GM03348 (cell line): ENCODE results near the gene ERCC5.

Experiments used
- DNase-seq: peaks from one replicate; pipeline ENCODE4 v3.0.0; 2012; ENCODE audit warnings: low spot score

The ERCC5 gene

DNA sequence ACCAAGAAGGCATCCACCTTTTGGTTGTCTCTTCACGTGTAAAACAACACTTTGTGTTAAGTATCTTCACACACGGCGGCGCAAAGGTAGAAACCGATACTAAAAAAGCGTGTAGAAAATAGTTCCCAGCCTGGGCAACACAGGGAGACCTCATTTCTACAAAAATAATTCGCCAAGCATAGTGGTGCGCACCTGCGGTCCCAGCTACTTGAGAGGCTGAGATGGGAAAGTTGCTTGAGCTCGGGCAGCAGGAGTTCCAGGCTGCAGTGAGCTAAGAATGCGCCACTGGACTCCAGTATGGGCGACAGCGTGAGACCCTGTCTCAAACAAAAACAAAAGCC is 573 bp upstream of the ERCC5 start:
- no peak for DNase-seq

- DNase-seq = peak; percentile 50
These were observed 606 bp downstream of the ERCC5 start for GRCh38 chr13:102846261-102847015.

- peak; percentile 47 for DNase-seq
These were observed 1.7 kb downstream of the ERCC5 start for GRCh38 chr13:102847272-102848234.

DNA sequence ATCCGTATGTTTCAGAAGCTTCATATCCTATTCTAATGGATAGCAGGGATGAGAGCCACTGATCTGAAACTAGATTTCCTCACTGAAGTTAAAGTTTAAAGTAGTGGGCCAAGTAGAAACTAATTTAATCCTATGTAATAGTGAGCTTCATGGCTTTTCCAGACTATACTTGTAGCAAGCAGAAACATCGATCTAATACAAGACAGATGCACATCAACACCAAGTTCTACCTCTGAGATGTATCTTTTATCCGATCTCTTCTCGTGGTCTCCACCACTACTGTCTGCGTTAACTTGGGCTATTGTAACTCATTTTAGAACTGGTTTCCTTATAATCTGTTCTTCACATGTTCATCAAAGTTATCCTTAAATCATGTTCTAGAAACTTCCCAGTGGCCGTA is 3.1 kb downstream of the ERCC5 start:
- DNase-seq = no peak

DNA sequence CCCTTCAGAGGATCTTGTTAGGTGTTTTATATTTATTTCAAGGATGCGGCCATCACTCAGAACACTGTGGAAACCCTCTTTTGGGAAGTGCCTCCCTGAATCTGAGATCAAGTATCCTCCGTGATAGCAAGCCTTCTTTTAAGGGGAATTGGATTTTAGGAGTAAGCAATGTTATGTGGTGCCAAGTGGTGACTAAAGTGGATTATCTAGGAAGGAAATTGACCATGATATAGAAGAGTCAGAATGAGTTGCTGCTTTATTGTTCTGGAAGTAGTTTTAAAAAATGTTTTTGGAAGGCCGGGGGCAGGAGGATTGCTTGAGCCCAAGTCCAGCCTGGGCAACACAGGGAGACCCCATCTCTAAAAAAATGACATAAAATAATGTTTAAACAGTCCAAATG is 6.7 kb downstream of the ERCC5 start:
- DNase-seq = no peak

DNA sequence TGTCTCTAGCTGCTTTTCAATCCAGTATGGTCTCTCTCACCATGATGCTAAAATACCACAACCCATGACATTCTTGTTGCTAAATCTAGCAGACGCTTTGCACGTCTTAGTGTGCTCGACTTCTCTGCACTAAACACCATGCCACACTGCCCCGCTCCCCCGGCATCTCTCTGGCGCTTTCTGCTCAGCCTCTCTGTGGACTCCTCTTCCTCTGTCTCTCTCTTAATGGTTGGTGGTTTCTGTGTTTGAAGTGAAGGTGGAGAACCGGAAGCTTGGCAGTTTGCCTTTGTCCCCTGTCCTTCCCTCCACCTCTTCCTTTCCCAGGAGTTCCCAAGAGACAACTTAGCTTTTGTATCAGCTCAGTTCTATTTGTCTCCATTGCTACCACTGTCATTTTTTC is 8.8 kb downstream of the ERCC5 start:
- no peak for DNase-seq

- peak; percentile 11 for DNase-seq
These were observed 10.7 kb downstream of the ERCC5 start for GRCh38 chr13:102856557-102856956.

- no peak for DNase-seq
These were observed 16.9 kb downstream of the ERCC5 start for GRCh38 chr13:102862624-102863210.

GRCh38 chr13:102863590-102863989 is 17.8 kb downstream of the ERCC5 start:
- no peak for DNase-seq

DNA sequence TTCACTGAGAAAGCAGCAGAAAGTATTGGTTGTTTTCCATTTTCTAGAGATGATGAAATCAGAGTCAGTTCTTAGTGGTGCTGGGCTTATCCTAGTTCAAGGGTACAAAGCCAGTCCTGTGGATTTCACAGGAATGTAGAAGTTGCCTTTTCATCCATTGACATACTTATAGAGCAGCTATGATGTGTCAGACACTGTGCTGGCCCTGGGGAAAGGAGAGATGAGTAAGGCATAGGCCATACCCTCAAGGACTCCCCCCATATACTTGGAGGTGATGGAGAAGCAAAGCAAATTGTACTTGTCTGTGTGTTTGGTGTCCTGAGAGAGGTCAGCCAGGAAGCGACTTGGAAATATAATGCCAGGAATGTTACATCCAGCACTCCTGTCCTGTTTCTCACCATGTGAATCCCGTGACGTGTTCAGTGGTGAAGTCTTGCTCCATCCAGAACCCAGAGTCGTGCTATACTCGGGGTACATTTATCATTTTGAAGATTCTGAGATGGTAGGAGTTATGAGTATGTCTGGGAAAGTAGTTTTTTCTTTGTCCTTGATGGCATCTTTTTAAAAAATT is 22.6 kb downstream of the ERCC5 start:
- DNase-seq = no peak

DNA sequence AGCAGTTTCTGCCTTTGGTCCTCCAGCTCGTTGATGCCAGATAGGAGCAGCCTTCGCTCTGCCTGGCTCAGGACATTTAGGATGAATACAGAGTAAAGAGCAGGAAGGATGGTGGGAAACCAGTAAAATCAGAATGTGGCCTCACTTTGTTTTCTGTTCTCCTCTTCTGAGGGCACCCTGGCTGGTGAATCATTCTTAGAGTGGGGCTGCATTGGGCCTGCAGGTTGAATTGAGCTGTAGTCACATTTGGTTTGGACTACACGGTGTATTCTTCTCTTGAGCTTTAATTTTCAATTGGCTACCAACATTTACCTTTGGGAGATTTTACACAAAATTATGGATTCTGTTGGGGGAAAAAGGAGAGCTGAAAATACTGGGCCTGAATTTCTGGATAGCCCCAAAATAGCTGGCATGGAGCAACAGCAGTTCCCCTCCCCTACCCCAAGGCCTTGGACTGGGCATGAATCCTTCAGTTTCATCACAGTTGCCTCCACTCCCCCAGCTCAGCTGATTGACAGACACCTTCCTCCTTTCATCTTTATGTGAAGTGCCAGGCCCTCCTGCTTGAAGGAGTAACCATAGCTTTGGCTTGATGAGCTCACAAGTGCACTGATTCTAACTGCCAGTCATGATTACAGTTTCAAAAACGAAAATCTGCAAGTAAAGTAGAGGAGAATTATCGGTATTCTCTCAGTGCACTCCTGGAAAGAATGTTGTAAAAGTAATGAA is 24.3 kb downstream of the ERCC5 start:
- DNase-seq = peak; percentile 5

DNA sequence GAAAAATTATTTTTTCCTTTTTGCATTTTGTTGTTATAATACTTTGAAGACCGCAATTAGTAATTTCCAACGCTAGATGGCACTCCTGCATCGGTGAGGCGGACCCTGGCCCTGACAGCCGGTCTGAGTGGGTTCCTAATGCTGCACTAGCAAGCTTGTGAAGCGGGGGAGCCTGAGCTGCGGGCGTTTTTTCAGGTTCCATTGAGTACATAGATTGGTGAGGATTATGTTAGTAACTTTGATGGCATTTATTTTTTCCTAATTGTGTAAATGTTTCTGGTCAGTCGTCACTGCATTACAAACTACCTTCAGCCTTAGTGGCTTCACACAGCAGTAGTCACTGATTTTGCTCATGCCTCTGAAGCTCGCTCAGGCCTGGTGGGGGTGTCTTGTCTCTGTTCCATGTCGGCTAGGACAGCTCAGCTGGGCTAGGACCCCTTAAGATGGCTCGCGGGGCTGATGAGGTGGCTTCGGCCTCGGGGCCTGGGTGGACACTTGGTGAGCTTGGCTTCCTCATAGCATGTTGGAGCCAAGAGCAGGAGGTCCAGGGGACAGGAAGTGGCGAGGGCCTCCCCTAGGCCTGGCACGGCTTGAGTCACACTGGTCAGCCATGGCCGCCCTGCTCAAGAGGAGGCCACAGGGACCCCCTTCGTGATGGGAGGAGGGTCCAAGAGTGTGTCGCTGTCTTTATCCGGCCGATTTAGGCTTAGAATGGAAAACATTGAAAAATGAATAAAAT is 25.0 kb downstream of the ERCC5 start:
- DNase-seq = peak; percentile 77

GRCh38 chr13:102872131-102872530 is 26.3 kb downstream of the ERCC5 start:
- DNase-seq = no peak

DNA sequence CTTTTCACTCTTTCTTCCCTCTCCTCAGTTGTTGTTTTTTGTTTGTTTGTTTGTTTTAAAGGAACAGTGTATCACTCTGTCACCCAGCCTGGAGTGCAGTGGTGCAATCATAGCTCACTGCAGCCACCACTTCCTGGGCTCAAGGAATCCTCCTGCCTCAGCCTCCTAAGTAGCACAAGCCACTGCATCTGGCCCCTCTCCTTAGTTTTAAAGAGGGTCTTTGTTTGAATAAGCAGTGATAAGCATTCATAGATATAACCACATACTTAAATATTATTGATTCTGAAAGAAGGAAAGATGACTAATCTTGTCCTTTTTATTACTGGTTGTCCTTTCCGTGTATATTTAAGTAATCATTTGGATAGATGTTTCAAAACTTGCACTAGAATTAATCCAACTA is 26.7 kb downstream of the ERCC5 start:
- DNase-seq = no peak

- no peak for DNase-seq
These were observed 27.8 kb downstream of the ERCC5 start for GRCh38 chr13:102873653-102874052.

DNA sequence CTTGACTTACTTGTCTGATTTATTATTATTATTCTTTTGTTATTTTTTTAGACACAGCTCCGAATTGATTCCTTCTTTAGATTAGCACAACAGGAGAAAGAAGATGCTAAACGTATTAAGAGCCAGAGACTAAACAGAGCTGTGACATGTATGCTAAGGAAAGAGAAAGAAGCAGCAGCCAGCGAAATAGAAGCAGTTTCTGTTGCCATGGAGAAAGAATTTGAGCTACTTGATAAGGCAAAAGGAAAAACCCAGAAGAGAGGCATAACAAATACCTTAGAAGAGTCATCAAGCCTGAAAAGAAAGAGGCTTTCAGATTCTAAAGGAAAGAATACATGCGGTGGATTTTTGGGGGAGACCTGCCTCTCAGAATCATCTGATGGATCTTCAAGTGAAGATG is 29.4 kb downstream of the ERCC5 start:
- no peak for DNase-seq

- DNase-seq = no peak
These were observed 31.5 kb downstream of the ERCC5 start for GRCh38 chr13:102877303-102877702.

DNA sequence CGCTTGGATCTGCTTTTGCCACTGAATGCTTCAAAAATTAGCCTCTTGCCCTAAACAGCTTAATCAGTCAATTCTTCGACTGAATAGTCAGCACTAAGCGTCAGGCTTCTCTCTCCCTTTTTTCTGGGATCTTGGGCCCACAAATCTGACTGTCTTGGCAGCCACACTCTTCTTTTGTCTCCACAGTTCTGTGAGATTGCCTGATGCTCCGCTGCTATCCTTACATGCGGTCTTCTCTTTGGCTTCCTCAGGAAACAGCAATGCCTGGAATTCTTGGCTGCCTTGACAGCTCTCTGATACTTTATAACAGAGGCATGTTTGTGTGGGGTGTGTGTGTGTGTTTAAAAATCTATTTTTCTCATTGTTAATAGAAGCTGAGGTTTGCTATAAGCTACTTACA is 32.6 kb downstream of the ERCC5 start:
- peak; percentile 54 for DNase-seq

- DNase-seq = no peak
These were observed 34.1 kb downstream of the ERCC5 start for GRCh38 chr13:102879793-102880499.
